ENCODE data around the gene EIF1AD.

DNA sequence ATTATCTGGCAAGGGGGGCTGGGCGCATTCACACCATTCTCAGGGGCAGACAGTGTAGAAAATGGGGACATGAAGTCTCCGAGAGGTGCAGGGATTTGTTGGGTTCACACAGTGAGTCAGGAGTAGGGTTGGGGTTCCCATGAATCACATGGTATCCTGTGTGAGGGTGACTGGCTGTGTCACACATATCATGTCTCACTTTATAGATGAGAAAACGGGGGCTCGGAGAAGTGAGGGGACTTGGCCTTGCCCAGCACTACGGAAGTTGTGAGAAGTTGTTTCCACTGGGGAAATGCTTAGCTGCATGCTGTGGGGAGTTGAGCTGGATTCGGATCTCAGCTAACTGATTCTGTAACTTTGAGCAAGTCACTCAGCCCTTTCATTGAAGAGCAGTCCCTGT lies 42.8 kb upstream of the EIF1AD start:
- TF ChIP-seq, protein P1, sequence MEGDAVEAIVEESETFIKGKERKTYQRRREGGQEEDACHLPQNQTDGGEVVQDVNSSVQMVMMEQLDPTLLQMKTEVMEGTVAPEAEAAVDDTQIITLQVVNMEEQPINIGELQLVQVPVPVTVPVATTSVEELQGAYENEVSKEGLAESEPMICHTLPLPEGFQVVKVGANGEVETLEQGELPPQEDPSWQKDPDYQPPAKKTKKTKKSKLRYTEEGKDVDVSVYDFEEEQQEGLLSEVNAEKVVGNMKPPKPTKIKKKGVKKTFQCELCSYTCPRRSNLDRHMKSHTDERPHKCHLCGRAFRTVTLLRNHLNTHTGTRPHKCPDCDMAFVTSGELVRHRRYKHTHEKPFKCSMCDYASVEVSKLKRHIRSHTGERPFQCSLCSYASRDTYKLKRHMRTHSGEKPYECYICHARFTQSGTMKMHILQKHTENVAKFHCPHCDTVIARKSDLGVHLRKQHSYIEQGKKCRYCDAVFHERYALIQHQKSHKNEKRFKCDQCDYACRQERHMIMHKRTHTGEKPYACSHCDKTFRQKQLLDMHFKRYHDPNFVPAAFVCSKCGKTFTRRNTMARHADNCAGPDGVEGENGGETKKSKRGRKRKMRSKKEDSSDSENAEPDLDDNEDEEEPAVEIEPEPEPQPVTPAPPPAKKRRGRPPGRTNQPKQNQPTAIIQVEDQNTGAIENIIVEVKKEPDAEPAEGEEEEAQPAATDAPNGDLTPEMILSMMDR (IDR thresholded peaks at IDR 0.05; ENCODE audit: low read length): no peak
- no peak for TF ChIP-seq EZH2phosphoT487 (IDR thresholded peaks at IDR 0.05; ENCODE audit: low read length)
